ENCODE measurements around the gene SLC43A1. TPM values are rescaled to one million over a fixed set of nuclear protein-coding genes. Genes with fewer than 3 reads are reported as not detected.
A peak's percentile ranks its signal among the peaks of the same experiment; 100 is the strongest.

The SLC43A1 gene
- total RNA-seq, 4 donors from 2014 or later = 13.1 to 48.4 (median 22.5) TPM

- no peak overlapping the region for H3K27ac ChIP-seq
- intact Hi-C loops (cut with DNase I; ENCODE audit: low total_unique reads) = no loop called here
- H3K27me3 ChIP-seq = peaks cover 7 to 19% of the 10 kb centered on the region in 2 donors
- H3K36me3 ChIP-seq = no peaks in the 10 kb centered on the region
- H3K4me1 ChIP-seq = peaks cover 0 to 26% of the 10 kb centered on the region in 2 donors
- H3K9me3 ChIP-seq = no peaks in the 10 kb centered on the region
- H3K4me3 ChIP-seq = no peak overlapping the region
- no peak for DNase-seq
- no peak for TF ChIP-seq CTCF (IDR thresholded peaks at IDR 0.05)
- no peak for TF ChIP-seq POLR2A (IDR thresholded peaks at IDR 0.05)
Measured at GRCh38 chr11:57461841-57462489, 53.5 kb downstream of the SLC43A1 start.

- no peak for DNase-seq
- Histone ChIP-seq H3K27ac (no peak overlapping the region), H3K36me3 (no peaks in the 10 kb centered on the region), H3K9me3 (no peaks in the 10 kb centered on the region), H3K4me1 (peaks cover 0 to 26% of the 10 kb centered on the region in 2 donors), H3K27me3 (peaks cover 7 to 19% of the 10 kb centered on the region in 2 donors), H3K4me3 (peak overlapping the region in 1 of 2 donors; percentile 31)
- TF ChIP-seq CTCF (IDR thresholded peaks at IDR 0.05) (no peak), POLR2A (IDR thresholded peaks at IDR 0.05) (no peak)
- intact Hi-C loops (cut with DNase I; ENCODE audit: low total_unique reads) = no loop called here
Measured at GRCh38 chr11:57460758-57461749, 54.4 kb downstream of the SLC43A1 start.

GRCh38 chr11:57460022-57460757, 55.3 kb downstream of the SLC43A1 start, which contains the start of gene RTN4RL2:
RTN4RL2 (plus strand) TSS chr11:57460528; CDS start chr11:57460866, 338 bp downstream.
- TF ChIP-seq POLR2A (IDR thresholded peaks at IDR 0.05) (no peak), CTCF (IDR thresholded peaks at IDR 0.05) (no peak)
- Histone ChIP-seq H3K36me3 (no peaks in the 10 kb centered on the region), H3K27me3 (peaks cover 7 to 19% of the 10 kb centered on the region in 2 donors), H3K4me3 (peak within 1 kb of the TSS in 1 of 2 donors; percentile 31), H3K27ac (no peak within 1 kb of the TSS), H3K4me1 (peaks cover 0 to 26% of the 10 kb centered on the region in 2 donors), H3K9me3 (no peaks in the 10 kb centered on the region)
- intact Hi-C loops (cut with DNase I; ENCODE audit: low total_unique reads) = no loop called here
- DNase-seq = peak in 1 of 2 donors; percentile 35

GRCh38 chr11:57459164-57460021, 56.1 kb downstream of the SLC43A1 start:
- no peak overlapping the region for H3K27ac ChIP-seq
- peaks cover 0 to 26% of the 10 kb centered on the region in 2 donors for H3K4me1 ChIP-seq
- TF ChIP-seq CTCF (IDR thresholded peaks at IDR 0.05) (no peak), POLR2A (IDR thresholded peaks at IDR 0.05) (no peak)
- peaks cover 7 to 19% of the 10 kb centered on the region in 2 donors for H3K27me3 ChIP-seq
- intact Hi-C loops (cut with DNase I; ENCODE audit: low total_unique reads) = loop anchor here (5.0 kb wide), 1 partner anchor 68 kb away; no protein-coding TSS in a partner anchor
- no peak for DNase-seq
- H3K4me3 ChIP-seq = peak overlapping the region; percentile 12 to 31
- no peaks in the 10 kb centered on the region for H3K36me3 ChIP-seq
- H3K9me3 ChIP-seq = no peaks in the 10 kb centered on the region
